ENCODE results near the gene ABHD1. TPM values are rescaled to one million over a fixed set of nuclear protein-coding genes. Genes with fewer than 3 reads are reported as not detected.
"Not testable (repeated sequence)": the region's sequence is repeated elsewhere in the genome, so short reads cannot be mapped to it uniquely, and the experiment has no call there.

ABHD1 gene
- total RNA-seq (2021; ENCODE audit: unreplicated experiment): 0.46 TPM
- polyA plus RNA-seq (2012; ENCODE audit: insufficient read length): 1.5 TPM
- Bru-seq, nascent RNA: percentile 24 among the genes with signal in this experiment
- percentile 22 among the genes with signal in this experiment for BruChase-seq, experiment 1, labeled RNA remaining after a 2-hour chase
- percentile 22 among the genes with signal in this experiment for BruChase-seq, experiment 2, labeled RNA remaining after a 6-hour chase
- long read RNA-seq, partial matches to known transcripts: 0 of 1 reads
- long read RNA-seq, other reads (novel, unspliced or antisense): 0 of 1 reads

DNA sequence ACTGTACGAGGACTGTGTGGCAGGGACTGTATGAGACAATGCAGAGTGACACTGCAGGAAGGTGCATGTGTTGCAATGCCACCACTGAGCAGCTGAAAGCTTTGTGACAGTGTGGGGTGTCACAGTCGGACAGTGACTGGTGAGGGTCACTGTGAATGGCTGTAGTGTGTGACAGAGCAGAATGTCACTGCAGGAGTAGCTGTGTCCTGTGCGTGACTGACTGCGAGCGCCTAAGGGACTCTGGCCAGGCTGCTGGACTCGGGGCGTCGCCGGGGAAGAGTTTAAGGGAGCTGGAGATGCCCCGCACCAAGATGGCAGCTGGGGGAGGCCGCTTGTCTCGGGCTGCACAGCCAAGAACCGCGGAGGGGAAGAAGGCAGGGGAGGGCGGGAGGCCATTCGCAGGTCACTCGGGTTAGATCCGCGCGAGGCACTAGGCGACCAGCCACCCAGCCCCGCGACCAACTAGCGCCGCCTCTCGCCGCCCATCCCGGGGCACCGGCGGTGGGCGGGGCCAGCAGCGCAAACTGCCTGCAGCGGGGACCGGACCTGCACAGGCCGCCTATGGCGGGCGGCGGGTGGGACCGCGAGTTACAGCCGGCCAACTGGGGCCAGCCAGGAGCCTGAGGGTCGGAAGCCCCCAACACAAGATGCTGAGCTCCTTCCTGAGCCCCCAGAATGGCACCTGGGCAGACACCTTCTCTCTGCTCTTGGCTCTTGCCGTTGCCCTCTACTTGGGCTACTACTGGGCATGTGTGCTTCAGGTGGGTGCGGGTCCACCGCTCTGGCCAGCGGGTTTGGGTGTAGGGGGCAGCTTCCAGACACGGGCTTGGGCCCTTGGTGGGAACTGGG, at the start of gene ABHD1:
ABHD1 (plus strand) TSS at position 514 of the 849 bp plus-strand sequence; CDS start at position 648, 134 bp downstream.
- Histone ChIP-seq H3K9me3 (ENCODE audit: control insufficient read depth, insufficient read depth, low read depth, low read length) (no peaks in the 10 kb centered on the region), H3K4me1 (ENCODE audit: control insufficient read depth, insufficient read depth, low read length) (no peaks in the 10 kb centered on the region; the same call in 1 of the 2 replicates), H3K36me3 (ENCODE audit: control insufficient read depth, insufficient read depth, low read length) (no peaks in the 10 kb centered on the region), H3K27ac (ENCODE audit: low read length) (peak within 1 kb of the TSS; percentile 25; the same call in 1 of the 2 replicates), H3K27me3 (ENCODE audit: control insufficient read depth, insufficient read depth, low read length) (no peaks in the 10 kb centered on the region; the same call in 1 of the 2 replicates), H3K4me3 (ENCODE audit: low read depth in 2 of 2, low read length in 2 of 2) (peak within 1 kb of the TSS; percentile 56 to 63)
- ChIA-PET POLR2A (no interaction called here), CTCF (interaction anchor here (0.8 kb wide), 1 partner anchor 68 kb away, joined by 6 read pairs; no protein-coding TSS in a partner anchor)
- intact Hi-C loops (cut with micrococcal nuclease; ENCODE audit: unreplicated experiment): no loop called here
- DNase-seq (ENCODE audit: low read depth, low spot score): no peak
- in situ Hi-C loops (cut with HindIII; ENCODE audit: low pct_unique_long_range_greater_than_20kb, low sequenced_read_pairs): no loop called here
- ATAC-seq: peak; percentile 84
- BruUV-seq (replicated peaks): no TSS peak
- no peak for TF ChIP-seq CTCF (IDR thresholded peaks at IDR 0.05)
- no peak for TF ChIP-seq POLR2AphosphoS5 (IDR thresholded peaks at IDR 0.05; ENCODE audit: low read depth, low read length)
- no peak; a peak in 1 of 4 replicates for TF ChIP-seq REST (IDR thresholded peaks at IDR 0.05; ENCODE audit: insufficient read depth in 1 of 2, low read depth in 2 of 2, low read length in 1 of 2)
- TF ChIP-seq TCF7L2 (IDR thresholded peaks at IDR 0.05; ENCODE audit: low read depth, low read length): no peak
- TF ChIP-seq SIN3A (IDR thresholded peaks at IDR 0.05; ENCODE audit: borderline replicate concordance, insufficient read depth, low read depth, low read length): no peak

DNA sequence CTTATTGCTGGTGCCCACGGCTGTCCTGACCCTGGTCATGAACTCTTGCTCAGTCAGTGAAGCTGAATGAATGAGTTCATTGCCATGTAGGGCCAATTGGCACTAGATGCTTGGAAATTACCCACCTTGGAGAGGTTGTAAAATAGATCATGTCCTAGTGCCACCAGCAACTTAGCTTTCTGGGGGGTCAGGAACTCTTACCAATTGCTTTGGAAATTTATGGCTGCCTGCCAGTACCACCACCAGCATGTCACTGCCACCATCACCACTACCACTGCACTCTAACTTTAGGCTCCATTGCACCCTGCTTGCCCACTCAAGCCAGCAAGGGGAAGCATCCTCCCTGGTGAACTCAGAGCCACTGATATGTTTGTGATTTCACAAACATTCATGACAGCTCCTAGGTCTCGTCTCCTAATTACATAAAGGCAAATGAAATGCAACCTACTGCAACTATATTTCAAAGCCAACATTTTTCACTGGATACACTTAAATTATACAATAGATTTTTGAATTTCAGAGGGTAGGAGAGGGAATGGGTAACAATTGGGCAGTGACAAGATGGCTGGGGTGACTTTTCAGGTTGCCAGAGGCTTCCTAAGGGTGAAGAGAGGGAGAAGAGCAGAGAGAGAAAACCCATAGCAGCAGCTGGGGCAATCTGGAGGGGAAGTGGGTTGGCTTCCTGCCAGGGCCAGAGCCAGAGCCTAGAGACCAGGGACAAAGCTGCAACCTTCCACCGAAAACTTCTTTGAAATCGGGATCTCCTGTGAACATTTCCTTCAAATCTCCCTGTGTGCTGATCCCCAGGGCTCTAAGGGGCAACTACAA, 48.7 kb upstream of the ABHD1 start:
- no peaks in the 10 kb centered on the region for H3K9me3 ChIP-seq (ENCODE audit: control insufficient read depth, insufficient read depth, low read depth, low read length)
- TF ChIP-seq REST (IDR thresholded peaks at IDR 0.05; ENCODE audit: insufficient read depth in 1 of 2, low read depth in 2 of 2, low read length in 1 of 2) (no peak), POLR2AphosphoS5 (IDR thresholded peaks at IDR 0.05; ENCODE audit: low read depth, low read length) (no peak), CTCF (IDR thresholded peaks at IDR 0.05) (no peak), TCF7L2 (IDR thresholded peaks at IDR 0.05; ENCODE audit: low read depth, low read length) (no peak)
- intact Hi-C loops (cut with micrococcal nuclease; ENCODE audit: unreplicated experiment): no loop called here
- ChIA-PET CTCF (no interaction called here), POLR2A (interaction anchor here (0.7 kb wide), 1 partner anchor 8 kb away, joined by 3 read pairs; no protein-coding TSS in a partner anchor)
- no peak overlapping the region for H3K27ac ChIP-seq (ENCODE audit: low read length)
- in situ Hi-C loops (cut with HindIII; ENCODE audit: low pct_unique_long_range_greater_than_20kb, low sequenced_read_pairs): no loop called here
- ATAC-seq (no peak), DNase-seq (ENCODE audit: low read depth, low spot score) (no peak)
- peaks cover 14% of the 10 kb centered on the region for H3K4me1 ChIP-seq (ENCODE audit: control insufficient read depth, insufficient read depth, low read length)
- no TSS peak for BruUV-seq (replicated peaks)
- H3K27me3 ChIP-seq (ENCODE audit: control insufficient read depth, insufficient read depth, low read length): no peaks in the 10 kb centered on the region
- no peak overlapping the region for H3K4me3 ChIP-seq (ENCODE audit: low read depth in 2 of 2, low read length in 2 of 2)
- no peaks in the 10 kb centered on the region for H3K36me3 ChIP-seq (ENCODE audit: control insufficient read depth, insufficient read depth, low read length)

GRCh38 chr2:27075566-27075871, 48.1 kb upstream of the ABHD1 start:
- ATAC-seq; H3K4me1 ChIP-seq (ENCODE audit: control insufficient read depth, insufficient read depth, low read length); H3K27me3 ChIP-seq (ENCODE audit: control insufficient read depth, insufficient read depth, low read length); H3K9me3 ChIP-seq (ENCODE audit: control insufficient read depth, insufficient read depth, low read depth, low read length); in situ Hi-C loops (cut with HindIII; ENCODE audit: low pct_unique_long_range_greater_than_20kb, low sequenced_read_pairs); BruUV-seq (replicated peaks); DNase-seq (ENCODE audit: low read depth, low spot score); intact Hi-C loops (cut with micrococcal nuclease; ENCODE audit: unreplicated experiment); H3K27ac ChIP-seq (ENCODE audit: low read length); H3K36me3 ChIP-seq (ENCODE audit: control insufficient read depth, insufficient read depth, low read length); H3K4me3 ChIP-seq (ENCODE audit: low read depth in 2 of 2, low read length in 2 of 2); CTCF ChIA-PET: not testable (repeated sequence)
- POLR2A ChIA-PET: interaction anchor here (0.7 kb wide), 1 partner anchor 9 kb away, joined by 3 read pairs; no protein-coding TSS in a partner anchor
